ENCODE data around the gene CA11. TPM values are rescaled to one million over a fixed set of nuclear protein-coding genes. Genes with fewer than 3 reads are reported as not detected.

The CA11 gene
- total RNA-seq, 4 donors from 2014 or later = 1.4 to 2.5 TPM; not detected in 2

DNA sequence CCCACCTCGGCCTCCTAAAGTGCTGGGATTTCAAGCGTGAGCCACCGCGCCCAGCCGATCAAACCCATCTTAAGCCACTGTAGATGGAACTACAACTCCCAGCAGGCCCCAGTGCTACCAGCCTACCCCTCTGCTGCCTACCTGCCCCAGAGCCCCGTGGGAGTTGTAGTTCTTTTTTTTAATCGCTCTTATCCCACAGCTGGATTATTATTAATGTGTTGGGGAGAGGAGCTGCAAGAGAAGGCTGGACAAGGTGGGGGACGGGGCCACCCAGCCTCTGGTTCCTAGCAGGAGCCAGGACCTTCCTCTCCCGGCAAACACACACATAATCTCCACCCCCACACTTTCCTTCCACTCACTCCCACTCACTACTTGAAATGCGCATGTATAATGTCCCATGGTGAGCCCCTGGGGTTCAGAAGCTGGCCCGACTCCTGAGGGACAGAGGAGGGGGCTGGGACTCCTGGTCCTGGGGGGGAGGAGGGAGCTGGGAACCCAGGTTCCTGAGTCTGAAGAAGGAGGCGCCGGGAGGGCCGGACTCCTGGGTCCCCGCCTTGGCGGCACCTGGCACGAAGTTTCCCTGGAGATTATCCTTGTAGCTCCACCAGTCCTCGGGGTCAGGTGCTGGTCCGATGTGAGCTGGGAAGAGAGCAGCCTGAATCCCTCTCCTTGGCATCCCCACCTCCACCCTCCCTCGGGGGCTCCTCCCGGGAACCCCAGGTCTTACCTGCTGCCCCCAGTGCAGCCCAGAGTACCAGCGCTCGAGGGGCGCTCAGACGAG is 958 bp downstream of the CA11 start:
- in situ Hi-C loops (cut with MboI; ENCODE audit: low pct_ligation_motif_present in 1 of 4, low pct_unique_long_range_greater_than_20kb in 1 of 4, low sequenced_read_pairs in 3 of 4) = loop anchor here in 1 of 4 donors (10.0 kb wide), 1 partner anchor 100 kb away; the partner anchor contains the start of genes IZUMO1 and RASIP1
- Histone ChIP-seq H3K4me1 (peaks cover 8 to 27% (median 13%) of the 10 kb centered on the region in 4 donors), H3K9me3 (no peaks in the 10 kb centered on the region), H3K27ac (peak overlapping the region; percentile 81 to 90 (median 84)), H3K4me3 (peak overlapping the region; percentile 30 to 54 (median 45)), H3K36me3 (no peaks in the 10 kb centered on the region), H3K27me3 (no peaks in the 10 kb centered on the region)
- DNase-seq = peak; percentile 78
- WGBS, 2 donors (ENCODE audit: low coverage in 1 of 2) = 3% methylated on average over 25 of the region's 25 CpGs; no CpG with 5 or more reads in 1 of the 2 donors
- TF ChIP-seq POLR2A (IDR thresholded peaks at IDR 0.05) (no peak), POLR2AphosphoS5 (IDR thresholded peaks at IDR 0.05) (no peak), EP300 (IDR thresholded peaks at IDR 0.05; ENCODE audit: low read depth) (no peak)
- TF ChIP-seq, protein P1, sequence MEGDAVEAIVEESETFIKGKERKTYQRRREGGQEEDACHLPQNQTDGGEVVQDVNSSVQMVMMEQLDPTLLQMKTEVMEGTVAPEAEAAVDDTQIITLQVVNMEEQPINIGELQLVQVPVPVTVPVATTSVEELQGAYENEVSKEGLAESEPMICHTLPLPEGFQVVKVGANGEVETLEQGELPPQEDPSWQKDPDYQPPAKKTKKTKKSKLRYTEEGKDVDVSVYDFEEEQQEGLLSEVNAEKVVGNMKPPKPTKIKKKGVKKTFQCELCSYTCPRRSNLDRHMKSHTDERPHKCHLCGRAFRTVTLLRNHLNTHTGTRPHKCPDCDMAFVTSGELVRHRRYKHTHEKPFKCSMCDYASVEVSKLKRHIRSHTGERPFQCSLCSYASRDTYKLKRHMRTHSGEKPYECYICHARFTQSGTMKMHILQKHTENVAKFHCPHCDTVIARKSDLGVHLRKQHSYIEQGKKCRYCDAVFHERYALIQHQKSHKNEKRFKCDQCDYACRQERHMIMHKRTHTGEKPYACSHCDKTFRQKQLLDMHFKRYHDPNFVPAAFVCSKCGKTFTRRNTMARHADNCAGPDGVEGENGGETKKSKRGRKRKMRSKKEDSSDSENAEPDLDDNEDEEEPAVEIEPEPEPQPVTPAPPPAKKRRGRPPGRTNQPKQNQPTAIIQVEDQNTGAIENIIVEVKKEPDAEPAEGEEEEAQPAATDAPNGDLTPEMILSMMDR (IDR thresholded peaks at IDR 0.05) = no peak
- intact Hi-C loops (cut with DNase I; ENCODE audit: low total_unique reads) = loop anchor here (5.0 kb wide), 1 partner anchor 92 kb away; no protein-coding TSS in a partner anchor

DNA sequence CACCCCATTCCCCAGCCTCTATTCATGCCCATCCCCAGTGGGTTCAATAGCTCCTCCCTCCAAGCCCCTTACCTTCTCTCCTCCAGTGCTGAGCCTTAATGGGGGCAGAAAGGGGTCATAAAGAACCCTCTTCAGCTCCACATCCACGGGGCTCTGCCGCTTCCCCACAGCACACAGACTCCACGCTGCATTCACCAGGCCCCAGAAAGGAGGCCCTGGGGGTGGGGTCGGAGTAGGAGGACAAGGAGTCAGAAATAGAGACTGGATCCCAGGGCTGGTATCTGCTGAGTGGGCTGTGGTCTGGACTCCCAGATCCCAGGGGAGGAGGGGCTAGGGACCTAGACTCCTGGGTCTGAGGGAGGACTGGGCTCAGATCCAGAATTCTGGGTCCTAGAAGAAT is 1.6 kb downstream of the CA11 start:
- Histone ChIP-seq H3K27ac (peak overlapping the region in 2 of 4 donors; percentile 84 to 90), H3K9me3 (no peaks in the 10 kb centered on the region), H3K4me1 (peaks cover 8 to 23% (median 13%) of the 10 kb centered on the region in 4 donors), H3K36me3 (no peaks in the 10 kb centered on the region), H3K4me3 (peak overlapping the region in 1 of 4 donors; percentile 54), H3K27me3 (no peaks in the 10 kb centered on the region)
- in situ Hi-C loops (cut with MboI; ENCODE audit: low pct_ligation_motif_present in 1 of 4, low pct_unique_long_range_greater_than_20kb in 1 of 4, low sequenced_read_pairs in 3 of 4) (loop anchor here in 1 of 4 donors (10.0 kb wide), 1 partner anchor 100 kb away; the partner anchor contains the start of genes IZUMO1 and RASIP1), intact Hi-C loops (cut with DNase I; ENCODE audit: low total_unique reads) (no loop called here)
- TF ChIP-seq EP300 (IDR thresholded peaks at IDR 0.05; ENCODE audit: low read depth) = no peak
- TF ChIP-seq, protein P1 (IDR thresholded peaks at IDR 0.05) = no peak
- no peak for TF ChIP-seq POLR2AphosphoS5 (IDR thresholded peaks at IDR 0.05)
- TF ChIP-seq POLR2A (IDR thresholded peaks at IDR 0.05) = no peak
- 60 to 63% methylated on average over 3 to 4 of the region's 4 CpGs for WGBS, 2 donors (ENCODE audit: low coverage in 1 of 2)
- no peak for DNase-seq

DNA sequence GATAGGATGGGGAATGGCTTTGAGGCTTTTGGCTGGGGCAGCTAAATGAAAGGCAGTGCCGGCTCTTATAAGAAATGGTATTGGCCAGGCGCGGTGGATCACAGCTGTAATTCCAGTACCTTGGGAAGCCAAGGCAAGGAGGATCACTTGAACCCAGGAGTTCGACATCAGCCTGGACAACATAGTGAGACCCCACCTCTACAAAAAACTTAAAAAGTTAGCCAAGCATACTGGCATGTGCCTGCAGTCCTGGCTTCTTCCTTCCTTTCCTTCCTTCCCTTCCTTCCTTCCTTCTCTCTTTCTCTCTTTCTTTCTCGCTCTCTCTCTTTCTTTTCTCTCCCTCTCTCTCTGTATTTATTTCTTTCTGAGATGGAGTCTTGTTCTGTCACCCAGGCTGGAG is 3.1 kb downstream of the CA11 start:
- in situ Hi-C loops (cut with MboI; ENCODE audit: low pct_ligation_motif_present in 1 of 4, low pct_unique_long_range_greater_than_20kb in 1 of 4, low sequenced_read_pairs in 3 of 4) (loop anchor here in 1 of 4 donors (10.0 kb wide), 1 partner anchor 102 kb away; the partner anchor contains the start of genes IZUMO1 and RASIP1), intact Hi-C loops (cut with DNase I; ENCODE audit: low total_unique reads) (no loop called here)
- H3K4me3 ChIP-seq = no peak overlapping the region
- H3K27ac ChIP-seq = no peak overlapping the region
- TF ChIP-seq EP300 (IDR thresholded peaks at IDR 0.05; ENCODE audit: low read depth) = no peak
- TF ChIP-seq, protein P1 (IDR thresholded peaks at IDR 0.05) = no peak
- no peak for TF ChIP-seq POLR2AphosphoS5 (IDR thresholded peaks at IDR 0.05)
- TF ChIP-seq POLR2A (IDR thresholded peaks at IDR 0.05) = no peak
- no peak for DNase-seq
- WGBS, 2 donors (ENCODE audit: low coverage in 1 of 2) = 87 to 91% methylated on average over 5 of the region's 5 CpGs
- H3K9me3 ChIP-seq = no peaks in the 10 kb centered on the region
- H3K27me3 ChIP-seq = no peaks in the 10 kb centered on the region
- no peaks in the 10 kb centered on the region for H3K36me3 ChIP-seq
- peaks cover 13 to 28% (median 21%) of the 10 kb centered on the region in 4 donors for H3K4me1 ChIP-seq

DNA sequence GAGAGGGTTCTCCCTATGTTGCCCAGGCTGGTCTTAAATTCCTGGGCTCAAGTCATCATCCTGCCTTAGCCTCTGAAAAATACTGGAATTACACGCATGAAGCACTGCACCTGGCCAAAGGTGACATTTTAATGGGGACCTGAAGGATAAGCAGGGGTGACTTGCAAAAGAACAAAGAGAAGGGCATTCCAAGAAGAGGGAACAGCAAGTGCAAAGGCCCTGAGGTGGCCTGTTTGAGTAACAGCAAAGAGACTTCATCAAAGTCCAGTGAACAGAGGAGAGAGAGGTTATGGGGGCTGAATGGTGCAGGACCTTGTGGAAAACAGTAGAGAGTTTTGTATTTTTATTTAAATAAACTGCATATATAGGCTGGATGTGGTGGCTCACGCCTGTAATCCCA is 4.1 kb downstream of the CA11 start:
- WGBS, 2 donors (ENCODE audit: low coverage in 1 of 2) = 71 to 91% methylated on average over 1 to 2 of the region's 2 CpGs
- no peaks in the 10 kb centered on the region for H3K36me3 ChIP-seq
- H3K4me3 ChIP-seq = no peak overlapping the region
- DNase-seq = no peak
- in situ Hi-C loops (cut with MboI; ENCODE audit: low pct_ligation_motif_present in 1 of 4, low pct_unique_long_range_greater_than_20kb in 1 of 4, low sequenced_read_pairs in 3 of 4) (loop anchor here in 1 of 4 donors (10.0 kb wide), 1 partner anchor 103 kb away; the partner anchor contains the start of genes IZUMO1 and RASIP1), intact Hi-C loops (cut with DNase I; ENCODE audit: low total_unique reads) (no loop called here)
- H3K9me3 ChIP-seq = no peaks in the 10 kb centered on the region
- TF ChIP-seq EP300 (IDR thresholded peaks at IDR 0.05; ENCODE audit: low read depth) (no peak), POLR2A (IDR thresholded peaks at IDR 0.05) (no peak), POLR2AphosphoS5 (IDR thresholded peaks at IDR 0.05) (no peak)
- TF ChIP-seq, protein P1 (IDR thresholded peaks at IDR 0.05) = no peak
- H3K4me1 ChIP-seq = peaks cover 13 to 32% (median 22%) of the 10 kb centered on the region in 4 donors
- H3K27ac ChIP-seq = no peak overlapping the region
- no peaks in the 10 kb centered on the region for H3K27me3 ChIP-seq

Data from transverse colon (tissue), 4 donors.